Measurements from ENCODE around the gene MGAT5.

Gene MGAT5

DNA sequence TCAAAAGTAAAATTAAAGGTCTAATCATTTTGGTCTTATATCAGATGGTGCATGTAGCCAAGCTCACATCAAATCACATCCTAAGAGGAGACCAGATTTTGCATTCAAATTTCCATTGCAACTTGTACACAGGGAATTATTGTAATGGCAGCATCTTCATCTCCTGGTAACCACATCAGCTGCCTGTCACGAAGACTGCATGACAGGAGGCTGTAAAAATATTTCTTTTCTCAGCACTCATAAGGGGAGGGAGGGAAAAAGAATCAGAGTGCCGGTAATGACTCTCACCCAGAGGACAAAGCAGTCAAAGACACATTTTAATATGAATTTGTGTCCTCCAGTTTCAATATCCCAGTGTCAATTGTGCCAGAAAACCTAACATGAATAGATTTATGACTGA lies 248.2 kb downstream of the MGAT5 start:
- peaks cover 19% of the 10 kb centered on the region for H3K4me1 ChIP-seq (ENCODE audit: low read length)
- no peak overlapping the region for H3K27ac ChIP-seq (ENCODE audit: low read length)
- H3K36me3 ChIP-seq (replicated peaks; ENCODE audit: low read depth, low read length) = peaks cover 9% of the 10 kb centered on the region
- H4K20me1 ChIP-seq (ENCODE audit: insufficient read depth, low read length) = 0 out of 2 replicates have a peak, but pooled peaks cover 3% of the 10 kb centered on the region
- no peak overlapping the region for H3K9ac ChIP-seq (ENCODE audit: low read length)
- H2AFZ ChIP-seq (ENCODE audit: low read depth, low read length) = no peak overlapping the region
- no peak overlapping the region for H3K4me3 ChIP-seq (ENCODE audit: low read length)
- no peak for TF ChIP-seq EZH2phosphoT487 (IDR thresholded peaks at IDR 0.05; ENCODE audit: low read depth)
- TF ChIP-seq, protein P1, sequence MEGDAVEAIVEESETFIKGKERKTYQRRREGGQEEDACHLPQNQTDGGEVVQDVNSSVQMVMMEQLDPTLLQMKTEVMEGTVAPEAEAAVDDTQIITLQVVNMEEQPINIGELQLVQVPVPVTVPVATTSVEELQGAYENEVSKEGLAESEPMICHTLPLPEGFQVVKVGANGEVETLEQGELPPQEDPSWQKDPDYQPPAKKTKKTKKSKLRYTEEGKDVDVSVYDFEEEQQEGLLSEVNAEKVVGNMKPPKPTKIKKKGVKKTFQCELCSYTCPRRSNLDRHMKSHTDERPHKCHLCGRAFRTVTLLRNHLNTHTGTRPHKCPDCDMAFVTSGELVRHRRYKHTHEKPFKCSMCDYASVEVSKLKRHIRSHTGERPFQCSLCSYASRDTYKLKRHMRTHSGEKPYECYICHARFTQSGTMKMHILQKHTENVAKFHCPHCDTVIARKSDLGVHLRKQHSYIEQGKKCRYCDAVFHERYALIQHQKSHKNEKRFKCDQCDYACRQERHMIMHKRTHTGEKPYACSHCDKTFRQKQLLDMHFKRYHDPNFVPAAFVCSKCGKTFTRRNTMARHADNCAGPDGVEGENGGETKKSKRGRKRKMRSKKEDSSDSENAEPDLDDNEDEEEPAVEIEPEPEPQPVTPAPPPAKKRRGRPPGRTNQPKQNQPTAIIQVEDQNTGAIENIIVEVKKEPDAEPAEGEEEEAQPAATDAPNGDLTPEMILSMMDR (IDR thresholded peaks at IDR 0.05; ENCODE audit: low read depth, low read length) = no peak
- no peaks in the 10 kb centered on the region for H3K9me3 ChIP-seq (ENCODE audit: insufficient read depth, low read length)
- no peaks in the 10 kb centered on the region for H3K27me3 ChIP-seq (ENCODE audit: low read depth, low read length)
- H3K4me2 ChIP-seq (ENCODE audit: low read length) = no peak overlapping the region
- H3K79me2 ChIP-seq (ENCODE audit: low read length) = no peaks in the 10 kb centered on the region

All from OCI-LY3 (cell line).